Activated naive CD4-positive, alpha-beta T cell treated with anti-CD3 and anti-CD28 coated beads, Interleukin-2, amount 50 U/mL, for 24 hours (primary cell): ENCODE measurements around the gene GIPC2.

Experiments
- H3K27ac Mint-ChIP-seq: one replicate; pipeline ENCODE4 v1.8.0; 2021; ENCODE audit warnings: mild to moderate bottlenecking, mixed read lengths
- H3K27me3 Mint-ChIP-seq: one replicate; pipeline ENCODE4 v1.8.0; 2021; ENCODE audit warnings: mixed read lengths
- H3K36me3 Mint-ChIP-seq: one replicate; pipeline ENCODE4 v1.8.0; 2021; ENCODE audit warnings: mixed read lengths
- H3K4me1 Mint-ChIP-seq: one replicate; pipeline ENCODE4 v1.8.0; 2021; ENCODE audit warnings: mixed read lengths
- H3K4me3 Mint-ChIP-seq: one replicate; pipeline ENCODE4 v1.8.0; 2021; ENCODE audit warnings: mild to moderate bottlenecking, mixed read lengths
- H3K9me3 Mint-ChIP-seq: one replicate; pipeline ENCODE4 v1.8.0; 2021; ENCODE audit warnings: mixed read lengths

GIPC2 gene

DNA sequence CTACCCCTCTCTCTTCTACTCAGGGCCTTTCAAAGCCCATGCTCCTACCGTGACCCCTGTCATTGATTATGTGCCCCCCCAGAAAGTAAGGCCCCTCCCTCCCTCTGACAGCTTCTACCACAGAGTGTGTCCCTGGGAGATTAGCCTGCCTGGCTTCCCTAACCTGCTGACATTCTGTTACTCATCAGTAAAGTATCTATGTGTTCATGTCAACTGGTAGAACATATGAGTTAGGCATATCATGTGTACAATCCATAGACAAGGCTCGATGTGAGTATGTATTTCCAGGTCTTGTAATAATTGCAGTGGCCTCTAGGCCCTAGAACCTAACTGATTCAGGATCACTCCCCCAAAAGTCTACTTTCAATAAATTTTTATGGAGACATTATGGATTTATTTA is 120.0 kb downstream of the GIPC2 start:
- Mint-ChIP-seq H3K4me1 (no peaks in the 10 kb centered on the region), H3K27ac (no peak overlapping the region), H3K9me3 (no peaks in the 10 kb centered on the region), H3K27me3 (peaks cover 1% of the 10 kb centered on the region), H3K4me3 (no peak overlapping the region), H3K36me3 (no peaks in the 10 kb centered on the region)

- H3K4me1 Mint-ChIP-seq, result no peaks in the 10 kb centered on the region
- H3K36me3 Mint-ChIP-seq, result peaks cover 1% of the 10 kb centered on the region
- H3K9me3 Mint-ChIP-seq, result no peaks in the 10 kb centered on the region
- H3K4me3 Mint-ChIP-seq, result no peak overlapping the region
- H3K27me3 Mint-ChIP-seq, result peaks cover 3% of the 10 kb centered on the region
- H3K27ac Mint-ChIP-seq, result no peak overlapping the region
Observed at GRCh38 chr1:78168306-78168705, 122.5 kb downstream of the GIPC2 start.

DNA sequence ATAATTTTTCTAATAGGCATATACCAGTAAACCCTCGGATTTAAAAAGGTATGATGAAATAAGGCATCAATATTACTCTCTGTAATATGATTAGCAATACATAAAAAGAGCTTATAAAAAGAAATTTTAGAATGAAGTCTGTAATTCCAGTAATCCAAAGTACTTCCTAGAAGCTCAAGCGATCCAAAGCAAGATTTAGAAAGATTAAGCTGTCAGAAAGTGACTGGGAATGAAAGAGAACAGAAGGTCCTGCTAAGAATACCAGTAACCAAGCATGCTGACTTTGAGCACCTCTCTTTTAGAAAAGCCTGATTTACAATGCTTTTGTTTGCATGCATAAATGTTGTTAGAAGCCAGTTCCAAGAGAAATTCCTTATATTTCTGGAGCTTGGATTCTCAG is 125.1 kb downstream of the GIPC2 start:
- peaks cover 1% of the 10 kb centered on the region for H3K36me3 Mint-ChIP-seq
- no peak overlapping the region for H3K27ac Mint-ChIP-seq
- no peaks in the 10 kb centered on the region for H3K4me1 Mint-ChIP-seq
- H3K27me3 Mint-ChIP-seq, result peaks cover 3% of the 10 kb centered on the region
- no peak overlapping the region for H3K4me3 Mint-ChIP-seq
- no peaks in the 10 kb centered on the region for H3K9me3 Mint-ChIP-seq

DNA sequence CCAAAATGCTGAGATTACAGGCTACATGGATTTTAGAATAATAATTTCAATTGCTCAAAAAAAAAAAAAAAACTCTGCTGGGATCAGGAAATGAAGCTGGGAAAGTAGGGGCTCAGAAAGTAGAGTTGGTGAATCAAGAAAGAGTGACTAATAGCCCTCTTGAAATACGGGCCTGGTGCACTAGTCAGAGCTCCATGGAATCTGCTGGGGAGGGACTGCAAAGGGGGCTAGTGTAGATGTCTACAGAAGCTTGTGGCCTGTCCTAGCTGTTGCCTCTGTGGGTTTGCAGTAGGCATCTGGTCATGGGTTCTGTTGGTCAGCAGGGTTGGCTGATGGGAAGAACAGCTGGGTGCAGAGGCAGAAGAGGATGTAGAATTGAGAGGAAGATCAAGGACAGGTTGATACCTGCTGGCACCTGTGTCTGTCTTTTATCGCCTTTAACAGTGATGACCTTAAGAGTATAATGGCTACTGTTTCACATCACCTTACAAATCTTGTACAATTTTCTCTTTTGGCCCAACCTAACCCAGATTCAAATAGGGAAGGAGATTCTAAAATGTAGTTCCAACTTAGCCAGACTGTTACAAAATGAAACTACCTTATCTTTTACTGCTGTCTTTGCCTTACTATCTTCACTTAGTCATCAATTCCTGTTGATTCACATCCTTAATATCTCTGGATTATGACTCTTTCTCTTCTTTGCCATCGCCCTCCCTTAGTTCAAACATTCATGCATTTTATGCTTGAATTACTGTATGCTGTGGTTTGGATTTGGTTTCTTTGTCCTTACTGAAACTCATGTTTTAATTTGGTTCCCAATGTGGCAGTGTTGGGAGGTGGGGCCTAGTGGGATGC is 126.2 kb downstream of the GIPC2 start:
- H3K4me1 Mint-ChIP-seq, result no peaks in the 10 kb centered on the region

GRCh38 chr1:78176448-78176847 is 130.7 kb downstream of the GIPC2 start:
- Mint-ChIP-seq H3K36me3 (peaks cover 1% of the 10 kb centered on the region), H3K4me3 (no peak overlapping the region), H3K27me3 (peaks cover 4% of the 10 kb centered on the region), H3K27ac (no peak overlapping the region), H3K4me1 (no peaks in the 10 kb centered on the region), H3K9me3 (peaks cover 8% of the 10 kb centered on the region)

More for the DNA sequence above, 126.2 kb downstream of the GIPC2 start:
- Mint-ChIP-seq H3K9me3 (no peaks in the 10 kb centered on the region), H3K27me3 (peaks cover 3% of the 10 kb centered on the region), H3K4me3 (no peak overlapping the region), H3K36me3 (peaks cover 1% of the 10 kb centered on the region), H3K27ac (no peak overlapping the region)

- Mint-ChIP-seq H3K27me3 (peaks cover 2% of the 10 kb centered on the region), H3K4me3 (no peak overlapping the region), H3K27ac (no peak overlapping the region), H3K4me1 (no peaks in the 10 kb centered on the region), H3K9me3 (peaks cover 8% of the 10 kb centered on the region), H3K36me3 (no peaks in the 10 kb centered on the region)
Observed at GRCh38 chr1:78177708-78178270, 132.0 kb downstream of the GIPC2 start.

- Mint-ChIP-seq H3K9me3 (peaks cover 8% of the 10 kb centered on the region), H3K4me1 (no peaks in the 10 kb centered on the region), H3K27me3 (peaks cover 2% of the 10 kb centered on the region), H3K27ac (no peak overlapping the region), H3K4me3 (no peak overlapping the region), H3K36me3 (no peaks in the 10 kb centered on the region)
Observed at GRCh38 chr1:78178816-78179215, 133.1 kb downstream of the GIPC2 start.

- Mint-ChIP-seq H3K27ac (no peak overlapping the region), H3K36me3 (no peaks in the 10 kb centered on the region), H3K27me3 (peaks cover 7% of the 10 kb centered on the region), H3K4me3 (no peak overlapping the region), H3K4me1 (no peaks in the 10 kb centered on the region), H3K9me3 (peaks cover 8% of the 10 kb centered on the region)
Observed at GRCh38 chr1:78184460-78185072, 138.8 kb downstream of the GIPC2 start.
